AG09309 (cell line): ENCODE data around the gene ENKD1.
"Not testable (repeated sequence)": the region's sequence is repeated elsewhere in the genome, so short reads cannot be mapped to it uniquely, and the experiment has no call there.

Experiments used
- DNase-seq: peaks from one replicate; pipeline ENCODE4 v3.0.0-alpha.2; 2010; ENCODE audit warnings: low read depth
- H3K4me3 ChIP-seq: 2 replicates; pipeline ENCODE4 v1.5.1; 2011; ENCODE audit warnings: mild to moderate bottlenecking, low read depth, low read length, moderate library complexity; ENCODE audit not compliant: control insufficient read depth
- TF ChIP-seq, protein P1 (sequence below): IDR thresholded peaks from 2 replicates; pipeline ENCODE4 v1.5.1; 2011; ENCODE audit warnings: mild to moderate bottlenecking, low read depth, low read length, inconsistent platforms; ENCODE audit not compliant: insufficient read depth, control insufficient read depth; ENCODE audit errors: missing control alignments

ENKD1 gene

DNA sequence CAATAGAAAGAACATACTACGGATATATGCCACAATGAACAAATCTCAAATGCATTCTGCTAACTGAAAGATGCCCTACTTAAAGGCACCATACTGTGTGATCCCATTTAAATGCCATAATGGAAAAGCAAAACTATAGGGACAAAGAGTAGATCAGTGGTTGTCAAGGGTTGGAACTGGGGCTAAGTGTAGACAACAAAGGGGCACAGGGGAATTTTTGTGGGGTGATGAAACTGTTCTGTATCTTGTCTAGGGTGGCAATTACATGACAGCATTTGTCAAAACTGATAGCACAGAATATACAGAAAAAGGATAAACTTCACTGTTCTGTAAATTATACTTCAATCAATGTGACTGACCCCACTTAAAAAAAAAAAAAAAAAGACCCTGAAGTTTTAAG lies 34.9 kb upstream of the ENKD1 start:
- no peak for DNase-seq
- no peak overlapping the region for H3K4me3 ChIP-seq
- TF ChIP-seq, protein P1, sequence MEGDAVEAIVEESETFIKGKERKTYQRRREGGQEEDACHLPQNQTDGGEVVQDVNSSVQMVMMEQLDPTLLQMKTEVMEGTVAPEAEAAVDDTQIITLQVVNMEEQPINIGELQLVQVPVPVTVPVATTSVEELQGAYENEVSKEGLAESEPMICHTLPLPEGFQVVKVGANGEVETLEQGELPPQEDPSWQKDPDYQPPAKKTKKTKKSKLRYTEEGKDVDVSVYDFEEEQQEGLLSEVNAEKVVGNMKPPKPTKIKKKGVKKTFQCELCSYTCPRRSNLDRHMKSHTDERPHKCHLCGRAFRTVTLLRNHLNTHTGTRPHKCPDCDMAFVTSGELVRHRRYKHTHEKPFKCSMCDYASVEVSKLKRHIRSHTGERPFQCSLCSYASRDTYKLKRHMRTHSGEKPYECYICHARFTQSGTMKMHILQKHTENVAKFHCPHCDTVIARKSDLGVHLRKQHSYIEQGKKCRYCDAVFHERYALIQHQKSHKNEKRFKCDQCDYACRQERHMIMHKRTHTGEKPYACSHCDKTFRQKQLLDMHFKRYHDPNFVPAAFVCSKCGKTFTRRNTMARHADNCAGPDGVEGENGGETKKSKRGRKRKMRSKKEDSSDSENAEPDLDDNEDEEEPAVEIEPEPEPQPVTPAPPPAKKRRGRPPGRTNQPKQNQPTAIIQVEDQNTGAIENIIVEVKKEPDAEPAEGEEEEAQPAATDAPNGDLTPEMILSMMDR = no peak

DNA sequence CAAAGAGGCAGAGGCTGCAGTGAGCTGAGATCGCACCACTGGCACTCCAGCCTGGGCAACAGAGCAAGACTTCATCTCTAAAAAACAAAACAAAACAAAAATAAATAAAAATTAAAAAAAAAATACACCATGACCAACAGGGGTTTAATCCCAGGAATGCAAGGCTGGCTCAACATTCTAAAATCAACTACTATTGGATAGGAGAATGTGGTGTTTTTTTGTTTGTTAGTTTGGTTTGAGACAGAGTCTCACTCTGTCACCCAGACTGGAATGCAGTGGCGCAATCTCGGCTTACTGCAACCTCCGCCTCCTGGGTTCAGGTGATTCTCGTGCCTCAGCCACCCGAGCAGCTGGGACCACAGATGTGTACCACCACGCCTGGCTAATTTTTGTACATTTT lies 32.7 kb upstream of the ENKD1 start:
- DNase-seq = no peak
- TF ChIP-seq, protein P1 = no peak
- no peak overlapping the region for H3K4me3 ChIP-seq

DNA sequence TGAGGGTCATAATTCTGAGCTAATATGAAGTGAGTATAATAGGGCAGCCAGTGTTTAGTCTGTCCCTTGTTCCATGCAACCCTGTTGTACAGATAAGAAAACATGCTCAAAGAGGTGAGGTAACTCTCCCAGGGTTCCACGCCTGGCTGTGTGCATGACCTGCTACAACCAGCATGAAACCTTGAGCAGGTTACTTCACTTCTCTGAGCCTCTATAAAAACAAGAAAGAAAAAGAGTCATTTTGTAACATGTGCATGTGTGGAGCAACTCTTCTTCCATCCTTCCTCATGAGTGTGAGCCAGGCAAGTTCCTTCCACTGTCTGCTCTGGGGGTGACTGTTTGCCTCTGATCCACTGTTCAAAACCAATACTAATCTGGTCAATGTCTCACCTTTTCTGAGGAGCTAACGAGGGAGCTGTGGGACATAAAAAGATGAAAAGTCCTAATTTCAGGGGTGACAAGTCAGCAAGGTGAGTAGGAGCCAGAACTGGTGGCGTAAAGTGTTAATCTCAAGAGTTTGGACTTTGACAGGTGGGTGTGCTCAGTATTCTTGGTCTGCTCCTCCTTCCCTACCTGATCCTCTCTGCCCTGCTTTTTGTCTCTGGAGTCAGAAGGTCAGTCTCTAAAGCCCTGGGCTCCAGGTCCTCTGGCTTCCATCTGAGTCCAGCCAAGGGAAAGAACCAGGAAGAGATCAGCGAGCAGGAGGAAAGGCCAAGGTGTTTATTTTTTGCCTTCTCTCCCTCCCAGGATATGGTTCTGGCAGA lies 31.1 kb upstream of the ENKD1 start:
- TF ChIP-seq, protein P1 = no peak
- DNase-seq = no peak

DNA sequence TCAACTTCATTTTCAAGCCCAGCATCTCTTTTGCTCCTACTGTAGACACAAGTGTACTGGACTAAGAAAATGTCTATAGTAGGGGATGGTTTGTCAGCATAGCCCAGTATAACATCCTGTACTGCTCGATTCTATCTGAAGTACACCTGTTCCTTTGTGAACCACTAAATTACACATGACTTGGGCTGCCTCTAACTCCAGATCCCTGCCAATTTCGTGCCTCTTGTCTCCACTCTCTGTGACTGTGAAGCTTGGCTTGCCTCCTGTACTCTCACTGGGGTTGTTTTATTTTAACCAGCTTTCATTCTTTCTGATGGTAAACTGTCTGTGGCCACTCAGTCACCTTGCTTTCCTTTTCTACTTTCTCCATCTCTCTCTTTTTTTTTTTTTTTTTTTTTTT lies 28.1 kb upstream of the ENKD1 start:
- no peak for DNase-seq
- H3K4me3 ChIP-seq = no peak overlapping the region
- TF ChIP-seq, protein P1 = no peak

More for the DNA sequence above, 31.1 kb upstream of the ENKD1 start:
- no peak overlapping the region for H3K4me3 ChIP-seq

DNA sequence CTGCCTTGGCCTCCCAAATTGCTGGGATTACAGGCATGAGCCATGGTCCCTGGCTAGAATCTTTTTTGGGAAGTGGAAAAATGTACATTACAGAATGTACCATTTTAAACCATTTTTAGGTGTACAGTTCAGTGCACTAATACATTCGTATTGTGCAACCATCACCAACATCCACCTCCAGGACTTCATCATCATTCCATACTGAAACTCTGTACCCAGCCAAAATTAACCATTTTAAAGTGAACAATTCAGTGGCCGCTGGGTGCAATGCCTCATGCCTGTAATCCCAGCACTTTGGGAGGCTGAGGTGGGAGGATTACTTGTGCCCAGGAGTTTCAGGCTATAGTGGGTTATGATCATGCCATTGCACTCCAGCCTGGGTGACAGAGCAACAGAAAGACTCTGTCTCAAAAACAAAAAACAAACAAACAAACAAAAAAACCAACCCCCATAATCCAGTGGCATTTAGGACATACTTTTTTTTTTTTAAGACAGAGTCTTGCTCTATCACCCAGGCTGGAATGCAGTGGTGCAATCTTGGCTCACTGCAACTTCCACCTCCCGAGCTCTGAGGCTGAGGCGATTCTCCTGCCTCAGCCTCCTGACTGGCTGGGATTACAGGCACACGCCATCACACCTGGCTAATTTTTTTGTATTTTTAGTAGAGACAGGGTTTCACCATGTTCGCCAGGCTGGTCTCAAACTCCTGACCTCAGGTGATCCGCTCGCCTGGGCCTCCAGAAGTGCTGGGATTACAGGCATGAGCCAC lies 27.2 kb upstream of the ENKD1 start:
- not testable (repeated sequence) for DNase-seq, H3K4me3 ChIP-seq

DNA sequence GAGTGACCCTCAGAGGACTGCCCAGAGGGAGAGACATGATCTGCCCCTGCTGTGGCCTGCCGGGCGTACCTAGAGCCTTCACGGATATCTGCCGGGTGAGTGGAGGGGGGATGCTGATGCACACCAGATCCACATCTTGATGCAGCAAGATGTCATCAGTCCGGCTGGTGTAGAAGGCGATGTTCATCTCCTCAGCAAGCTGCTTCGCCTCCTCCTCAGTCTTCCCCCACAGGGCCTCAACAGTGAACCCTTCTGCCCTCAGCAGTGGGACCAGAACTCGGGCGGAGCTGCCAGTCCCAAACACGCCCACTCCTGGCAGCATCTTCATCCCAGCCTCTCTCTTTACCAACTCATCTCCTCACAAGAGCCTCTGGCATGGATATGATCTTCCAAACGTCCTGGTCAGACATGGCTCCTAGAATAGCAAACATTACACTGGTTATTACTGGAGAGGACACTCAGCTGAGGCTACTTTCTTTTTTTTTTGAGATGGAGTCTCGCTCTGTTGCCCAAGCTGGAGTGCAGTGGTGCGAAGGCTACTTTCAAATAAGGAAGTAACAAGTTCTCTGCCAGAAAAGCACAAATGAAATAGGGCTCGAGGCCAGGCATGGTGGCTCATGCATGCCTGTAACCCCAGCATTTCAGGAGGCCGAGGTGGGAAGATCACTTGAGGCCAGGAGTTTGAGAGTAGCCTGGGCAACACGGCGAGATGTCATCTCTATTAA lies 19.0 kb upstream of the ENKD1 start:
- no peak overlapping the region for H3K4me3 ChIP-seq
- no peak for DNase-seq
- TF ChIP-seq, protein P1 = no peak
